Retinal pigment epithelial cell (primary cell): Measurements from ENCODE around the gene CISD3.

ENCODE experiments used
- DNase-seq: peaks from one replicate; pipeline ENCODE4 v3.0.0-alpha.2; 2010; ENCODE audit warnings: low read depth
- H3K4me3 ChIP-seq: 2 replicates; pipeline ENCODE4 v1.5.1; 2011; ENCODE audit warnings: mild to moderate bottlenecking, low read length, control low read depth, moderate library complexity
- TF ChIP-seq, protein P1 (sequence below): conservative IDR thresholded peaks from 2 replicates; pipeline ENCODE4 v1.5.1; 2011; ENCODE audit warnings: low read depth, low read length, control low read depth, inconsistent platforms

Gene CISD3

DNA sequence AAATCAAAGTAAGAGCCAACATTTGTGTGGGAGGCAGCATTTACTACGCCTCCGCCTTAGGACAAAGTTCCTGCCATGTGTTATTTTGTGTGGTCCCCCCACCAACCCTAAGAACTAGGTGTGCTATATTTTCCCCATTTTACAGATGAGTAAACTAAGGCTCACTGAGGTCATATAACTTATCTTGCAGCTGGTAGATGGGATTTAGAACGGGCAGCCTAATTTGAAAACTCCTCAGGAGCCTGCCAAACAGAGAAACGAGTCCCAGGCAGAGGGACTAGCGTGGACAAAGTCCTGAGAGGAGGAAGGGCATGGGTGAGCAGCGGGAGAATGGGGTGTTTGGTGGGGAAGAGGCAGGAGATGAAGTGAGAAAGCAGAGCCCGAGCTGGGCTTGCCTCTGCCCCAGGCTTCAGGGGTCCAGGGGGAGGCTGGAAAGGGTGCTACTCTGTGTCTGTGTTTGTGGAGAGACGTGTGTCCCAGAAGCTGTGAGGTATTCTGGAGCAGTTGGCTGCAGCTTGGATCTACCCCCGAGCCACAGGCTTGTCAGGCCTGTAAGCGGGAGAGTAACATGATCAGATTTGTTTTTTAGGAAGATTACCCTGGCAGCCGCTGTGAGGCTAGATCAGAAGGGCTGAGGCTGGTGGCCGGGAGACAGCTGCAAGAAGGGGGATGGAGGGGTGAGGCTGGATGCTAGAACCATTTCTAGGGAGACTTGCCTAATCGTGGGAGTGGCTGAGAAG, 20.1 kb upstream of the CISD3 start:
- H3K4me3 ChIP-seq, result no peak overlapping the region
- TF ChIP-seq, protein P1, sequence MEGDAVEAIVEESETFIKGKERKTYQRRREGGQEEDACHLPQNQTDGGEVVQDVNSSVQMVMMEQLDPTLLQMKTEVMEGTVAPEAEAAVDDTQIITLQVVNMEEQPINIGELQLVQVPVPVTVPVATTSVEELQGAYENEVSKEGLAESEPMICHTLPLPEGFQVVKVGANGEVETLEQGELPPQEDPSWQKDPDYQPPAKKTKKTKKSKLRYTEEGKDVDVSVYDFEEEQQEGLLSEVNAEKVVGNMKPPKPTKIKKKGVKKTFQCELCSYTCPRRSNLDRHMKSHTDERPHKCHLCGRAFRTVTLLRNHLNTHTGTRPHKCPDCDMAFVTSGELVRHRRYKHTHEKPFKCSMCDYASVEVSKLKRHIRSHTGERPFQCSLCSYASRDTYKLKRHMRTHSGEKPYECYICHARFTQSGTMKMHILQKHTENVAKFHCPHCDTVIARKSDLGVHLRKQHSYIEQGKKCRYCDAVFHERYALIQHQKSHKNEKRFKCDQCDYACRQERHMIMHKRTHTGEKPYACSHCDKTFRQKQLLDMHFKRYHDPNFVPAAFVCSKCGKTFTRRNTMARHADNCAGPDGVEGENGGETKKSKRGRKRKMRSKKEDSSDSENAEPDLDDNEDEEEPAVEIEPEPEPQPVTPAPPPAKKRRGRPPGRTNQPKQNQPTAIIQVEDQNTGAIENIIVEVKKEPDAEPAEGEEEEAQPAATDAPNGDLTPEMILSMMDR, result no peak
- DNase-seq, result no peak

DNA sequence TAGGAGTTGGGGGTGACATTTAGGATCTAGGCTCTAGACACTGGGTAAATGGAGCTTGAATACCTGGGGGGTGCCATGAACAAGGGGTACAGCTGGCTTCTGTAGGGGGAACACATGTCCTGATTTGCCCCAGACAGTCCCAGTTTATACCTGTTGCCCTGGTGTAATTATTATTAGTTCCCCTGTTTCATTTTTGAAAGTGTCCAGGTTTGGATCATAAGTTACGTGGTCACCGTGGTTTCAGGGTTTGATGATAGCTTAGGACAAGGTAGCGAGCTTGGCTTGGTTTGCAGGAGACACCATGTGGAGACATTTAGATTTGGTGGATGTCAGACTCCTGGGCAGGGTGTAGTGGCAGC, 19.6 kb upstream of the CISD3 start:
- no peak overlapping the region for H3K4me3 ChIP-seq
- TF ChIP-seq, protein P1, result no peak
- DNase-seq, result no peak

DNA sequence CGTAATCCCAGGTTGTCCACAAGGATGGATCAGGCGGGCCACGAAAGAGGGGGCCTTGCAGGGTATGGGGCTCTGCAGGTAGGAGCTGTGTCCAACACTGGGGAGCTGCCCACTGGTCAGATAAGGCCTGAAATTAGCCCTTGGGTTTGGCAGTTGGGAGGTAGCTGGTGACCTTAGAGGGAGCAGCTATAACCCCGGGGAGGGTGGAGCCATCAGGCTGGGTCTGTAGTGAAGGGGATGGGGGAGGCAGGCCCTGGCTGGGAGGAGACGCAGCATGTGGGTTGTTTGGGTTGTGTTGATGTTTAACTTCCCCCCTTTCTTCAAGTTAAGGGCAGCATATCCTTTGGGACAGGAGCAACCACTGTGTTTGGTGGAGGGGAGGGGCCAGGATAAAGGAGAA, 19.2 kb upstream of the CISD3 start:
- DNase-seq, result no peak
- no peak overlapping the region for H3K4me3 ChIP-seq
- TF ChIP-seq, protein P1, result no peak

DNA sequence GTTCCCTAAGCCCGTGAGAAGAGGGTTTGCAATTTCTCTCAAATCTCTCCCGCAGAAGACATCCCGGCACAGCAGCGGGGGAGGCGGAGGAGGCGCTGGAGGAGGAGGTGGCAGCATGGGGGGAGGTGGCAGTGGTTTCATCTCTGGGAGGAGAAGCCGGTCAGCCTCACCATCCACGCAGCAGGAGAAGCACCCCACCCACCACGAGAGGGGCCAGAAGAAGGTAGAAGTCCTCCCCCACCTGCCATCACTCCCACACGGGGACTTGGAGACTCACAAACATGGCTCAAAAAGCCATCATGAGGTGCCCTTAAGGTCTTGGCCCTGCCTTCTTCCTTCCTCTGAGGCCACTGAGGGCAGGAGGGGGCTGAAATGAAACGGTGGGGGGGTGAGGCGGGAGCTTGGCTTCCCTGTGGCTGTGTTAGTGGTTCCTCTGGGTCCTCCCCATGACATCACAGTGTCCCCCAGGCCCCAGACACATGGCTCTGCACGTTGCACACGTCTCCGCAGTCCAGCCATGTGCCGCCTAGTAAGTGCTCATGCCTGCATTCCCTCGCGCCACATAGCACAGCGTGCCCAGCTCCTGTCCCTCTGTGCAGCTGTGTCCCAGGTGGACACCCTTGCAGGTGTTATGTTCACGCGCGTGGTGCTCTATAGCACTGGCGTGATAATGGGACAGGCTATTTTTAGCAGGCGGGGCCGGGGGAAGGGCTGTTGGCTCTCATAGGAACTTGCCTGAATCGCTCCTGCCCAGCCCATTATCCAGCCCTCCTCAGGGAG, 18.2 kb upstream of the CISD3 start:
- TF ChIP-seq, protein P1, result no peak
- DNase-seq, result no peak
- no peak overlapping the region for H3K4me3 ChIP-seq

DNA sequence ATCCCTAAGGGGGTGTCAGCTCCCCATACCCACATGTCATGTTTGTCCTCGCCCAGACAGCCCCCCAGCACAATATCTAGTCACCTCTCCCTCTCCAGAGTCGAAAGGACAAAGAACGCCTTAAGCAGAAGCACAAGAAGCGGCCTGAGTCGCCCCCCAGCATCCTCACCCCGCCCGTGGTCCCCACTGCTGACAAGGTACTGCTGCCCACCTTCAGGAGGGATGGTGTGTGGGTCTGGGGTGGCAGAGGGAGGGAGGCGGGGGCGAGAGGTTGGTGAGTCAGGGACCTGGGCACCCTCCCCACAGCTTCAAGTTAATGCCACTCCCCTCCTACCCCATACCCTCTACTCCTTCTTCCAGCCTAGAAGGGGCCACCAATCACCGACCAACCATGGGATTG, 17.5 kb upstream of the CISD3 start:
- no peak overlapping the region for H3K4me3 ChIP-seq
- TF ChIP-seq, protein P1, result no peak
- DNase-seq, result no peak

DNA sequence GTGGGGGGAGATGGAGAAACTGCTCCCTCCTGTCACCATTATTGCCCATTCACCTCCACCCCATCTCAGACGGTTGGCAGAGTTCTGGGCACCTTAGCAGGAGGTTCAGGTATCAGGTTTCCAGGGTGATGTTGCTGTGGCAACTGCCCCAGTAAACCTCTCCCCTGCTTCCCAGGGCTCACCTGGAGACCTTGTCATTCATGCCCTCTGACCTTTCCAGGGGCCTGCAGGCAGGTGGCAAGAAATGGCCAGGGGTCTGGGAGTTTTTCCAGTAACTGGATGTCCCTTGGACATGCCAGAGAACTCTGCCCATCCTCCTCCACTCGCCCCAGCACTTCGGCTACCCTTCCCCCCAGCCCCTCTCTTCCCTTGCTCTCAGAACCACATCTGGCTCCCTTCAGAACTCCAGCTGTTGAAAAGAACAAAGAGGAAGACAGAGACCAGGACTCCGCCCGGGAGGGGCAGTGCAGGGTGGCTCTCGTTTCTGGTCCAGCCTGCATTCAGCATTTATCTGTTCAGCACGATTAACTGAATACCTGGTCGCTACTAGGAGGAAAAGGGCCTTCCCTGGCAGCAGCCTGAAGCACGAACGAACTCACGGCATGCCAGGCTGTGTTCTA, 16.6 kb upstream of the CISD3 start:
- H3K4me3 ChIP-seq, result no peak overlapping the region
- TF ChIP-seq, protein P1, result no peak
- no peak for DNase-seq
